ENCODE results near the gene PHKB.
"Not testable (repeated sequence)": the region's sequence is repeated elsewhere in the genome, so short reads cannot be mapped to it uniquely, and the experiment has no call there.

Gene PHKB

DNA sequence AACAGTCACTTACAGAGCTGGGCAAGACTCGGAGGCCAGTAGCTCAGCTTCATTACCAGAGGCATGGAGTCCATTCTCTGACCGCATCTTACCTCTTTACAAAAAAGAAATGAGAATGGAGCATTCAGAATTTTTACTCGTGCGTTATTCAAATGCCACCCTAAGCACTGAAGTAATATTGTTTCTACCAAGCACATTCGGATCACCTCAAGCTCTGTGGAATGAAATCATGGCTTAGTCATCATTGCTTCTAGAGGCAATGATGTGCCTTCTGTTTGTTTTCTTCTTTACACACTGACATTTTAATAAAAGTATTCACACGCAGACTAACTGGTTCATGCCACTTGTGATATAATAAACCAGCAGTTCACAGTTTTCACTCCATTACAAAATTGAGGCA is 206.8 kb downstream of the PHKB start:
- H3K36me3 ChIP-seq (ENCODE audit: control insufficient read depth, low read depth, low read length), result no peaks in the 10 kb centered on the region
- H3K9me3 ChIP-seq (ENCODE audit: control insufficient read depth, low read depth, low read length), result no peaks in the 10 kb centered on the region
- no peak overlapping the region for H3K9ac ChIP-seq (ENCODE audit: low read length)
- no peaks in the 10 kb centered on the region for H3K27me3 ChIP-seq (ENCODE audit: control insufficient read depth, insufficient read depth, low read length)
- H3K4me3 ChIP-seq (ENCODE audit: low read length), result no peak overlapping the region
- H3K27ac ChIP-seq (ENCODE audit: low read length), result no peak overlapping the region
- H3K4me1 ChIP-seq (ENCODE audit: control insufficient read depth, low read depth, low read length), result no peaks in the 10 kb centered on the region

DNA sequence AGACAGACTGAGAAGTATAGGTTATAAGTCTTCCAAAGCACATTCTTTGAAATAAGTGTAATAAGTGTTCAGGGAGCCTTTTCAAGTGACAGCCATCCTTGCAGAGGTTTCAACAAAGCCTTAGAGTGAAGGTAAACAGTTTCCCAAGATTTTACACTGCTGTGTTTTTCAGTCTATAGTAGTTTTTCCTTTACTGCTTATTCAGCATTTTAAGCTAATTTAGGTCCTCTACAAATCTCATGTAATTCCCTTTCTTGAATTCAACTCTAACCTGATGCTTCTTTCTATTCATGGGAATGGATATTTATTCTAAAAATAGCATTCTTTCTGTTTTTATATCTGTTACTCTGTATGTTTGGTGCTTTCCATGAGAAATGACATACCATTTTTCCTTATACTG is 211.3 kb downstream of the PHKB start:
- Histone ChIP-seq H3K9me3 (ENCODE audit: control insufficient read depth, low read depth, low read length) (no peaks in the 10 kb centered on the region), H3K27ac (ENCODE audit: low read length) (no peak overlapping the region), H3K36me3 (ENCODE audit: control insufficient read depth, low read depth, low read length) (no peaks in the 10 kb centered on the region), H3K27me3 (ENCODE audit: control insufficient read depth, insufficient read depth, low read length) (no peaks in the 10 kb centered on the region), H3K4me1 (ENCODE audit: control insufficient read depth, low read depth, low read length) (no peaks in the 10 kb centered on the region), H3K4me3 (ENCODE audit: low read length) (no peak overlapping the region), H3K9ac (ENCODE audit: low read length) (no peak overlapping the region)

DNA sequence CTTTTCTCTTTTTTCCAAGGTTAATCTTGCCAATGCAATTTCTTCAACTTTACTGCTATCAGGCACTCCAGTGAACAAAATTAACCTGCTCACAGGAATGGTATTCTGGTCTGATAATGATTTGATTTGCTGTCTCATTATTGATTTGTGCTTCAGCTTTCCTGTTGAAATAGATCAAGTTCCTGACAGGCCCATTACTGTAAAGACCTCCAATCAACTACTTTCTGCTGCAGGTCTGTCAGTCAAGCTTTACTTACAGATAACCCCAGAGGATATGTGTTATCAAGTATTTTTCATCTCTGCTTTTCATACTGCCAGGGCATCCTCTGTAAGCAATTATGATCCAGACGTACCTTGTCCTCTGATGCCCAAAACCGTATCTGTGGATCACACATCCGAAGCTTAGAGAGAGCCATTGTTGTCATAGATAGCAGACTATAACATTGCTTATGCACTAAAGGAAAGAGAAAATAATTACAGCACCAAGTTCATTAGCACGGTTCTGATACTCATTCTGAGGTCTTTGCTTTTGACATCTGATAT is 215.6 kb downstream of the PHKB start:
- Histone ChIP-seq H3K4me1 (ENCODE audit: control insufficient read depth, low read depth, low read length) (no peaks in the 10 kb centered on the region), H3K9me3 (ENCODE audit: control insufficient read depth, low read depth, low read length) (no peaks in the 10 kb centered on the region), H3K36me3 (ENCODE audit: control insufficient read depth, low read depth, low read length) (no peaks in the 10 kb centered on the region)

DNA sequence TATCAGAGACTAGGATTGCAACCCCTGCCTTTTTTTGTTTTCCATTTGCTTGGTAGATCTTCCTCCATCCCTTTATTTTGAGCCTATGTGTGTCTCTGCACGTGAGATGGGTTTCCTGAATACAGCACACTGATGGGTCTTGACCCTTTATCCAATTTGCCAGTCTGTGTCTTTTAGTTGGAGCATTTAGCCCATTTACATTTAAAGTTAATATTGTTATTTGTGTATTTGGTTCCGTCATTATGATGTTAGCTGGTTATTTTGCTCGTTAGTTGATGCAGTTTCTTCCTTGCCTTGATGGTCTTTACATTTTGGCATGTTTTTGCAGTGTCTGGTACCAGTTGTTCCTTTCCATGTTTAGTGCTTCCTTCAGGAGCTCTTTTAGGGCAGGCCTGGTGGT is 220.4 kb downstream of the PHKB start:
- H3K27ac ChIP-seq (ENCODE audit: low read length); H3K4me1 ChIP-seq (ENCODE audit: control insufficient read depth, low read depth, low read length); H3K9ac ChIP-seq (ENCODE audit: low read length); H3K36me3 ChIP-seq (ENCODE audit: control insufficient read depth, low read depth, low read length); H3K27me3 ChIP-seq (ENCODE audit: control insufficient read depth, insufficient read depth, low read length); H3K9me3 ChIP-seq (ENCODE audit: control insufficient read depth, low read depth, low read length); H3K4me3 ChIP-seq (ENCODE audit: low read length): not testable (repeated sequence)

More for the DNA sequence above, 215.6 kb downstream of the PHKB start:
- no peak overlapping the region for H3K9ac ChIP-seq (ENCODE audit: low read length)
- H3K27ac ChIP-seq (ENCODE audit: low read length), result no peak overlapping the region
- H3K27me3 ChIP-seq (ENCODE audit: control insufficient read depth, insufficient read depth, low read length), result no peaks in the 10 kb centered on the region
- no peak overlapping the region for H3K4me3 ChIP-seq (ENCODE audit: low read length)

DNA sequence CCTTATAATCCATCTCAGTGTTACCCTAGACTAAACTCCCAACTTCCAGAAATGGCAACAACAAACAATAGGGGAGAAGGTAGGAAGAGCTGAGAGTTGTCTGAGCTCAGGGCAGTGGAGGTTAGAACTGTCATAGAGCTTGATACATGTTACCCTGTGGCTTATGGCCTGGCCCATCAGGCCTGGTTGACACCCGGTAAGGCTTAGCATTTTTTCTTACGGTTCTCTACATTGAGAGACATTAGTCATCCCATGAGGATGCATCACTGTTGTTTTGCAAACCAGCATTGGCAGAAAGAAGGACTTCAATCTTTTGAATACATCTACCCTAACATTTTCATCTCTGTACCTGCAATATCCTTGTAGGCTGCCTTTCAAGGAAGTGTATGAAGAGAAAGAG is 226.6 kb downstream of the PHKB start:
- Histone ChIP-seq H3K36me3 (ENCODE audit: control insufficient read depth, low read depth, low read length) (no peaks in the 10 kb centered on the region), H3K27me3 (ENCODE audit: control insufficient read depth, insufficient read depth, low read length) (no peaks in the 10 kb centered on the region)

DNA sequence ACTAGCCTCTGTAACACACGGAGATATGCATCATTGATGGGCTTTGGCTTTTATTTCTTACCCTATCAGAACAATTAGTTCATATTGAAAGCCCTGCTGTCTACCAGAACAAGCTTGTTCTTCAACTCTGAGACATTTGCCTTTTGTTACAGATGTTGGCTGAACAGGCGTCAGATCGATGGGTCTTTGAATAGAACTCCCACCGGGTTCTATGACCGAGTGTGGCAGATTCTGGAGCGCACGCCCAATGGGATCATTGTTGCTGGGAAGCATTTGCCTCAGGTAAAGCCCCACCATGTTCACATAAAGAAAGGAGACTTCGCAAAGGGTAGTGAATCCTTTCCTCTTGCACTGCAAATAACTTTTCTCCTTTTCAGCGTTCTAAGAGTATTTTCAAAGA is 232.1 kb downstream of the PHKB start:
- Histone ChIP-seq H3K9me3 (ENCODE audit: control insufficient read depth, low read depth, low read length) (no peaks in the 10 kb centered on the region), H3K27ac (ENCODE audit: low read length) (no peak overlapping the region), H3K27me3 (ENCODE audit: control insufficient read depth, insufficient read depth, low read length) (no peaks in the 10 kb centered on the region), H3K4me3 (ENCODE audit: low read length) (no peak overlapping the region), H3K9ac (ENCODE audit: low read length) (no peak overlapping the region), H3K4me1 (ENCODE audit: control insufficient read depth, low read depth, low read length) (no peaks in the 10 kb centered on the region), H3K36me3 (ENCODE audit: control insufficient read depth, low read depth, low read length) (peaks cover 13% of the 10 kb centered on the region)

More for the DNA sequence above, 226.6 kb downstream of the PHKB start:
- Histone ChIP-seq H3K9ac (ENCODE audit: low read length) (no peak overlapping the region), H3K4me1 (ENCODE audit: control insufficient read depth, low read depth, low read length) (no peaks in the 10 kb centered on the region), H3K4me3 (ENCODE audit: low read length) (no peak overlapping the region), H3K27ac (ENCODE audit: low read length) (no peak overlapping the region), H3K9me3 (ENCODE audit: control insufficient read depth, low read depth, low read length) (no peaks in the 10 kb centered on the region)

DNA sequence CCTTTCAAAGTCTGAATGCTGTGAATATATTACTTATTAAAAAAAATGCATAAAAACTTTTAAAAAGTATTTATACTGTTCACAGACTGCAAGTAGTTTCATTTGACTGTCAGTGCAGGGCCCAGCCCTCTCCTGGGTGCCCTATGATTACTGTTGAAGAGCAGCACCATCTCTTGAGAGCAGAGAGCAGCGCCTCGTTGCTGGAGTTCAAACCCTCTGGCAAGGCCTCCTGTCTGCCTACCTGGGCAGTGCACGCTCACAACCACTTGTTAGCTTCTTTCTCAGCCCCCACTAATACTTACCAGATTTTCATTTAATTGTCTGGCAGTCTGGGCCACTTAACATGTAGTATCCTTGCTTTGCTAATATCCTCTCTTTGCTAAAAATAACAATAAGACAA is 233.4 kb downstream of the PHKB start:
- H3K36me3 ChIP-seq (ENCODE audit: control insufficient read depth, low read depth, low read length), result peaks cover 13% of the 10 kb centered on the region
- H3K9me3 ChIP-seq (ENCODE audit: control insufficient read depth, low read depth, low read length), result no peaks in the 10 kb centered on the region
- no peak overlapping the region for H3K9ac ChIP-seq (ENCODE audit: low read length)
- no peak overlapping the region for H3K4me3 ChIP-seq (ENCODE audit: low read length)
- peaks cover 8% of the 10 kb centered on the region for H3K4me1 ChIP-seq (ENCODE audit: control insufficient read depth, low read depth, low read length)
- no peaks in the 10 kb centered on the region for H3K27me3 ChIP-seq (ENCODE audit: control insufficient read depth, insufficient read depth, low read length)
- no peak overlapping the region for H3K27ac ChIP-seq (ENCODE audit: low read length)

DNA sequence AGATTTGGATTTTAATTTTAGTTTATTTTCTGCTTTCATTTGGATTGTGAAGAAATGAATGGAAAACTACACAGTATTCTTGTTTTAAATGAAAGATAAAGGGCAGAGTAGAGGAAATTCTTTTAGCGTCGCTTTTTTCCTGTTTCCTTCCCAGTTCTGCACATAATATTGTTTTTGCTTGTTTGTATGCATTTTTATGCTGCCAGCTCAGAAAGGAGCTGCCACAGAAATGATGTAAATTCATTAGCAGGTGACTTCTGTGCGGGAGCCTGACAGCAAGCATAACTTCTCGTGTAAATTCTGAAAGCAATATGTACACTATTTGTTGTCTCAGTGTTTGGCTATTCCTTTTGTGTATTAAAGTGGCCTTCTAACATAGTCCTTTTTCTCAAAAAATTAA is 234.6 kb downstream of the PHKB start:
- no peak overlapping the region for H3K4me3 ChIP-seq (ENCODE audit: low read length)
- H3K9ac ChIP-seq (ENCODE audit: low read length), result no peak overlapping the region
- H3K27ac ChIP-seq (ENCODE audit: low read length), result no peak overlapping the region
- H3K9me3 ChIP-seq (ENCODE audit: control insufficient read depth, low read depth, low read length), result no peaks in the 10 kb centered on the region
- peaks cover 11% of the 10 kb centered on the region for H3K4me1 ChIP-seq (ENCODE audit: control insufficient read depth, low read depth, low read length)
- H3K27me3 ChIP-seq (ENCODE audit: control insufficient read depth, insufficient read depth, low read length), result no peaks in the 10 kb centered on the region
- peaks cover 13% of the 10 kb centered on the region for H3K36me3 ChIP-seq (ENCODE audit: control insufficient read depth, low read depth, low read length)

DNA sequence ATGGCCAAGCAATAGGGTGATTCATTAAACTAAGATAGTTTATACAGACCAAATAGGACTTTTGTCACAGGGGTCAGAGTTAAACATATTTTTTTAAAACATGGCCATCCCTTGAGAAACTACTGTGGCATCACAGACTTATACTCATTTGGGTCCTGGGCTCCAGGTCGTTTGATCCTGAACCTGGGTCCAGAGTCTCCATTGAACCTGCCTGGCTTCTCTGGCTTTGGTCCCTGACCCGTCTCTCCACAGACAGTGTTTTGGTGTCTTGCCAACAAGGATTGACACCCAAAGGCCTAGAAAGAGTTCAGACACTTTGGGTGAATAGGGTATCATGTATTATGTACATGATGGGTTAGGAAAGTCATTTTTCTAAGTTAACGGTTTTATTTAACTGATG is 236.7 kb downstream of the PHKB start:
- Histone ChIP-seq H3K4me3 (ENCODE audit: low read length) (no peak overlapping the region), H3K4me1 (ENCODE audit: control insufficient read depth, low read depth, low read length) (peaks cover 17% of the 10 kb centered on the region), H3K27me3 (ENCODE audit: control insufficient read depth, insufficient read depth, low read length) (no peaks in the 10 kb centered on the region), H3K36me3 (ENCODE audit: control insufficient read depth, low read depth, low read length) (peaks cover 13% of the 10 kb centered on the region), H3K27ac (ENCODE audit: low read length) (no peak overlapping the region), H3K9ac (ENCODE audit: low read length) (no peak overlapping the region), H3K9me3 (ENCODE audit: control insufficient read depth, low read depth, low read length) (no peaks in the 10 kb centered on the region)

DNA sequence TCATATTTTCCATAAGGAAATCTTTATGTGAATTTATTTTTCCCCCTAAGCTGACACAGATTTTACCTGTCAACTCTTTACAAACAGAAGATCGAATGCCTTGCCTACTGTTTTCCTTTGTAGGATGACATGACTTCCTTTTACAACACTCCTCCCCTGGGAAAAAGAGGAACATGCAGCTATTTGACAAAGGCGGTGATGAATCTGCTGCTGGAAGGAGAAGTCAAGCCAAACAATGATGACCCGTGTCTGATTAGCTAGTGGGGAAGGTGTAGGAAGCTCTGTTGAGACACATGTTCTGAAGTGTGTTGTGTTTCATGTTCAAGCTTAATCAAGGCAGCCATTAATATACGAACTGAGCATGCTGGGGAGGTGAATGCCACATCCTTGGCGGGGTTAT is 238.0 kb downstream of the PHKB start:
- Histone ChIP-seq H3K27ac (ENCODE audit: low read length) (no peak overlapping the region), H3K4me1 (ENCODE audit: control insufficient read depth, low read depth, low read length) (peaks cover 17% of the 10 kb centered on the region), H3K4me3 (ENCODE audit: low read length) (no peak overlapping the region), H3K9ac (ENCODE audit: low read length) (no peak overlapping the region), H3K9me3 (ENCODE audit: control insufficient read depth, low read depth, low read length) (no peaks in the 10 kb centered on the region), H3K36me3 (ENCODE audit: control insufficient read depth, low read depth, low read length) (peaks cover 9% of the 10 kb centered on the region), H3K27me3 (ENCODE audit: control insufficient read depth, insufficient read depth, low read length) (no peaks in the 10 kb centered on the region)

DNA sequence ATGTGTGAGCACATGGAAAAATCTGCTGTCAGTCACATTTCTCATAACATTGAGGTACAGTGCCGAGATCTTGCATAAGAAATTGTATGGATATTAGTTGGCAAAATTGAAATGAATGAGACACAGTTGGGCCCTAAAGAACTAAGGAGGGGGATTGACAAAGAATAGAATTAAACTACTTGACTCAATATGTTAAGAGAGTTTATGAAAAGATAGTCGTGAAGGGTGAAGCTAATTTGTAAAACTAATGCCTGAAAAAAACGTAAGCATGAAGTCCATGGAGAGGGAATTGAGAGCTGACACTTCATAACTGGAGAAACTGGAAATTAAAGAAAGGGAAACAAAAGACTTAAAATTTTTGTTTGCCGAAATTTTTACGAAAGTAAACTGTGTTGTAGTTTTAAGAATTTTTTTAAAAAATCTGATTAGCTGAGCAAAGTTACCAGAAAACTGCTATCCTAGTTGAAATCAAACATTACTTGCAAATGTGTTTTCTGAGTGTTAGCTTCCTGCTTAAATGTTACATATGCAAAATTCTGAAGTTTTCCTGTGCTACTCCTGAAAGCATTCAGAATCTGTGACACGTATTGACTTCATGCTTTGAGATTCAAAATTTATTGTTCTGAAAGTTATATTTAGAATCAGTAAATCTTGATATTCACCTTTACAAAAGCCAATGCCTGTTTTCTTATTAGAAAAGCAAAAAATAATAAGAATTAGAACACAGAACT is 239.9 kb downstream of the PHKB start:
- no peaks in the 10 kb centered on the region for H3K9me3 ChIP-seq (ENCODE audit: control insufficient read depth, low read depth, low read length)

DNA sequence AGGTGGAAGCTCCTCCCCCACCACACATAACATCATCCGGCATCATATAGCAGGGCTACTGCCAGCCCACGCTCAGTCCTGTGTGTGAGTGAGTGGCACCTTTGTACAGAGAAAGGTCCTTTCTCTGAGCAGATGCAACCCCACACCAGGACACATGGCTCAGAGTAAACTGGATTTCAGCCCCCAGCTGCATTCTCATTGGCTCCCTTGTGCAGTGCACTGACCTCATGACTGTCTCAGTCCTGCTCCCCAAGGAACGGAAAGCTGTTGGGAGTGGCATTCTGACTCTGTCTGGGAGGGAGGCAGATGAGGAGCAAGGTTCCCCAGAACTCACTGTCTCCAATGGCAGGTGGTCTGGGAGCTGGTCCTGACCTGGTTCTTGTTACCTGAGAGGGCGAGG is 244.1 kb downstream of the PHKB start:
- H3K36me3 ChIP-seq (ENCODE audit: control insufficient read depth, low read depth, low read length), result no peaks in the 10 kb centered on the region
- H3K4me1 ChIP-seq (ENCODE audit: control insufficient read depth, low read depth, low read length), result peaks cover 9% of the 10 kb centered on the region
- H3K27me3 ChIP-seq (ENCODE audit: control insufficient read depth, insufficient read depth, low read length), result no peaks in the 10 kb centered on the region
- no peak overlapping the region for H3K9ac ChIP-seq (ENCODE audit: low read length)
- H3K9me3 ChIP-seq (ENCODE audit: control insufficient read depth, low read depth, low read length), result no peaks in the 10 kb centered on the region
- H3K27ac ChIP-seq (ENCODE audit: low read length), result no peak overlapping the region
- no peak overlapping the region for H3K4me3 ChIP-seq (ENCODE audit: low read length)

More for the DNA sequence above, 239.9 kb downstream of the PHKB start:
- Histone ChIP-seq H3K4me1 (ENCODE audit: control insufficient read depth, low read depth, low read length) (peaks cover 17% of the 10 kb centered on the region), H3K27me3 (ENCODE audit: control insufficient read depth, insufficient read depth, low read length) (no peaks in the 10 kb centered on the region), H3K4me3 (ENCODE audit: low read length) (no peak overlapping the region), H3K9ac (ENCODE audit: low read length) (no peak overlapping the region), H3K27ac (ENCODE audit: low read length) (no peak overlapping the region), H3K36me3 (ENCODE audit: control insufficient read depth, low read depth, low read length) (peaks cover 9% of the 10 kb centered on the region)
